Ectodermal cell (in vitro differentiated cells): ENCODE results near the gene MAML3.

Experiments used
- H3K27ac ChIP-seq: 2 replicates; pipeline ENCODE4 v1.7.0; 2013; ENCODE audit warnings: mild to moderate bottlenecking, low read depth, low read length; ENCODE audit not compliant: insufficient read depth, poor library complexity, severe bottlenecking
- H3K27me3 ChIP-seq: 2 replicates; pipeline ENCODE4 v1.7.0; 2013; ENCODE audit warnings: mild to moderate bottlenecking, low read length; ENCODE audit not compliant: insufficient read depth, control insufficient read depth, poor library complexity, severe bottlenecking
- H3K36me3 ChIP-seq: one replicate; pipeline ENCODE4 v1.7.0; 2013; ENCODE audit warnings: low read length; ENCODE audit not compliant: control insufficient read depth, insufficient read depth
- H3K4me1 ChIP-seq: one replicate; pipeline ENCODE4 v1.7.0; 2013; ENCODE audit warnings: low read length; ENCODE audit not compliant: control insufficient read depth, insufficient read depth
- H3K4me3 ChIP-seq: 2 replicates; pipeline ENCODE4 v1.7.0; 2013; ENCODE audit warnings: low read depth, low read length, control low read depth; ENCODE audit not compliant: insufficient read depth
- H3K9me3 ChIP-seq: 2 replicates; pipeline ENCODE4 v1.7.0; 2013; ENCODE audit warnings: mild to moderate bottlenecking, low read length, moderate library complexity; ENCODE audit not compliant: control insufficient read depth
- WGBS, 2 experiments: methylation state at CpG; one replicate each; pipeline ENCODE4 v1.1.7; 2013; ENCODE audit warnings: missing lambda C conversion rate in 2 of 2; 5-methylcytosine and 5-hydroxymethylcytosine counted together

The MAML3 gene

GRCh38 chr4:140052050-140052449, 101.9 kb downstream of the MAML3 start:
- no peak overlapping the region for H3K4me3 ChIP-seq
- peaks cover 36% of the 10 kb centered on the region for H3K4me1 ChIP-seq
- no peaks in the 10 kb centered on the region for H3K36me3 ChIP-seq
- 52 to 80% methylated on average over 1 to 2 of the region's 3 CpGs for WGBS, 2 experiments
- no peaks in the 10 kb centered on the region for H3K27me3 ChIP-seq
- no peak overlapping the region for H3K27ac ChIP-seq
- no peaks in the 10 kb centered on the region for H3K9me3 ChIP-seq

DNA sequence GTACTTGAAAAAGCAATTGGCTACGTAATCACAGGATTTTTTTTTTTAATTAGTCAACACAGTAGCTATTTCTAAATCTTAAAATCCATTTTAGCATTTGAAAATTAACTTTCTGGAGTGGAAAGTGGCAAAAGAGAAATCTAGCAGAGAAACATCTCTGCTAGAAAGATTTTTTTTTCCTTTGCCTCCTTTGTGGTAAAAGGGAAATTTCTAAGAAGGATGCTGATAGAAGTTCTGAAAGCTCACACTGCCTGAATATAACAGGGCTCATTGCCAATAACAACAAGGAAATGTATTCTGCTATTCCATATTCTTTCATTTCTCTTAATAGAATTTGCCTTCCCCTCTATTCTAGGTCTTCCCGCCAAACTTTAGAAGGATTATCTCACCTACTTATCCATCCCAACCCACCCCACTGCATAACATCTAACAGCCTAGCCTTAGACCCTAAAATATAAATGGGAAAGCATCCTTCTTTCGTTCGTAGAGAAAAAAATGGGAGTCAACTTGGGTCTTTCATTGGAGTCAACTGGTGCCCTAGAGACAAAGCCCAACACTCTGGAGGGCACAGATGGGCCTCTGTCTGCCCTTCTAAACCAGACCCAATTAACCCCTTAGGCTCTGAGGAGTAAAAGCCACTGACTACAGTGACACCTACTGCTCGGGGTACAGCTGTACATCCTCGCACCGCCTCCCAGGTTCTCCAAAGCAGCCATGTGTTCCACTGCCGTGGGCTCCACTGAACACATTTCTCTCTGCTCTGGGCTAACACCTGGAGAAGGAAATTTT, 103.9 kb downstream of the MAML3 start:
- H3K9me3 ChIP-seq = no peaks in the 10 kb centered on the region
- no peak overlapping the region for H3K4me3 ChIP-seq
- H3K27ac ChIP-seq = peak overlapping the region; percentile 58
- H3K36me3 ChIP-seq = no peaks in the 10 kb centered on the region
- peaks cover 49% of the 10 kb centered on the region for H3K4me1 ChIP-seq
- 49 to 52% methylated on average over 7 of the region's 8 CpGs for WGBS, 2 experiments
- no peaks in the 10 kb centered on the region for H3K27me3 ChIP-seq

DNA sequence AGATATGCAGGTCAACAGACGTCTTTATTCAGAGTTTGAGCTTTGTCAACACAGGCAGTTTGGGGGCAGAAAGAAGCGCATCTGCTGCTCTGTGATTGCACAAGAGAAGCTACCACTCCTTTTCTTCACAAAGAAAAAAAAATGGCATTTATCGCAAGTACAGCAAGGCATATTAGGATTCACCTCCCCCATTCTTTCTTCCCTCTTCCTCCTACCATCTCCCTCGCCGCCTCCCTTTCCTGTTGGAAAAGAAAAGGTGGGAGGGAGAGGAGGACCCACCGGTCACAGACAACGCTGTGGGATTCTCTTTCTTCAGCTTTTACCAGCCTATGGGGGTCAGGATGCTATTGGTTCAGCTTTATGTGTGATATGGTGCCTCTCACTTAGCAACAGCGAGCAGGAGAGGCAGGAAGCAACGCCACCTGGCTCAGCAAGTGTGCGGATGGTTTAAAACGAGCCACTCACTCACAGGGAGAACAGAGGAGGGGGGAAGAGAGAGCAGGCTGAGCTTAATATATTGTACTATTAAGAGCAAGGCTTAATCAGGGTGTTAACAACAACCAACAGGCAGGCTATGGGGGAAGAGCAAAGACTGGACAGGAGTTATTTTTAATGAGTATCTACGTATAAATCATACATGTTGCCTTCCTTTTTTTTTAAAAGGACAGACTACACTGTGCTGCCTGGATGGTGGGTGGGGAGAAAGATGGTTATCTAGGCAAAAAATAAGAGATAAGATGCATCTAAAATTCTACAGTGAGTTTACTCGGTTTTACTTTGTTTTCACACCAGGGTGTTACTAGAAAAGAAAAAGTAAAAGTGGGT, 104.7 kb downstream of the MAML3 start:
- 9 to 11% methylated on average over 12 to 13 of the region's 13 CpGs for WGBS, 2 experiments
- no peaks in the 10 kb centered on the region for H3K27me3 ChIP-seq
- no peaks in the 10 kb centered on the region for H3K9me3 ChIP-seq
- peak overlapping the region; percentile 58 for H3K27ac ChIP-seq
- no peaks in the 10 kb centered on the region for H3K36me3 ChIP-seq
- peaks cover 49% of the 10 kb centered on the region for H3K4me1 ChIP-seq
- no peak overlapping the region for H3K4me3 ChIP-seq

- H3K4me1 ChIP-seq = peaks cover 49% of the 10 kb centered on the region
These were observed 105.5 kb downstream of the MAML3 start for GRCh38 chr4:140048419-140048995.

DNA sequence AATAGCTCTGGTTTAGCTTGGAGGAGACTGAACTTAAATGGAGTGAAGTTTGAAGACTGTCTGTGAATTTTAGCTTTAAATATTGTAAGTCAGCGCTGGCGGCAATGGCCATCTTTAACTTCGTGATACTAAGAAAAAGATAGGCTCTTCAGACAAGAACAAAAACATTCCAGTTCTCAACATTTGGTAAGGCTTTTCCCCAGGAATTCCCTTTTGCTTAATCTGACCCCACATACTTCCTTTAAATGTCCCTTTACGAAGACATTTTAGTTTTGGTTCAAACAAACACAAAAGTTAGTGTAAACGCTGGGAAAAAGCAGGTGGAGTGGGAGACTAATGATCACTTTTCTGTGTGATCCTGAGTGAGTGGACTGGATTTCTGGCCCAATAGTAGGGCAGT, 106.2 kb downstream of the MAML3 start:
- Histone ChIP-seq H3K4me3 (no peak overlapping the region), H3K9me3 (no peaks in the 10 kb centered on the region), H3K4me1 (peaks cover 49% of the 10 kb centered on the region), H3K27ac (no peak overlapping the region), H3K36me3 (no peaks in the 10 kb centered on the region), H3K27me3 (no peaks in the 10 kb centered on the region)
- WGBS, 2 experiments = 81 to 87% methylated on average over 5 of the region's 5 CpGs

More at GRCh38 chr4:140048419-140048995, 105.5 kb downstream of the MAML3 start:
- peak overlapping the region; percentile 58 for H3K27ac ChIP-seq
- H3K4me3 ChIP-seq = no peak overlapping the region
- no peaks in the 10 kb centered on the region for H3K27me3 ChIP-seq
- 69 to 76% methylated on average over 4 of the region's 4 CpGs for WGBS, 2 experiments
- H3K9me3 ChIP-seq = no peaks in the 10 kb centered on the region
- no peaks in the 10 kb centered on the region for H3K36me3 ChIP-seq

GRCh38 chr4:140047017-140047640, 106.9 kb downstream of the MAML3 start:
- peaks cover 49% of the 10 kb centered on the region for H3K4me1 ChIP-seq

GRCh38 chr4:140046543-140046942, 107.4 kb downstream of the MAML3 start:
- WGBS, 2 experiments = 44 to 52% methylated on average over 6 of the region's 6 CpGs
- Histone ChIP-seq H3K27ac (peak overlapping the region; percentile 17), H3K4me1 (peaks cover 49% of the 10 kb centered on the region)

More at GRCh38 chr4:140047017-140047640, 106.9 kb downstream of the MAML3 start:
- Histone ChIP-seq H3K27me3 (no peaks in the 10 kb centered on the region), H3K4me3 (no peak overlapping the region), H3K27ac (peak overlapping the region; percentile 17), H3K36me3 (no peaks in the 10 kb centered on the region), H3K9me3 (no peaks in the 10 kb centered on the region)
- 67 to 72% methylated on average over 17 of the region's 17 CpGs for WGBS, 2 experiments

GRCh38 chr4:140046016-140046415, 108.0 kb downstream of the MAML3 start:
- H3K4me1 ChIP-seq = peaks cover 49% of the 10 kb centered on the region
- no peak overlapping the region for H3K4me3 ChIP-seq

More at GRCh38 chr4:140046543-140046942, 107.4 kb downstream of the MAML3 start:
- no peaks in the 10 kb centered on the region for H3K9me3 ChIP-seq
- no peaks in the 10 kb centered on the region for H3K27me3 ChIP-seq
- H3K36me3 ChIP-seq = no peaks in the 10 kb centered on the region
- no peak overlapping the region for H3K4me3 ChIP-seq

GRCh38 chr4:140044337-140044902, 109.6 kb downstream of the MAML3 start:
- H3K4me1 ChIP-seq = peaks cover 36% of the 10 kb centered on the region
- H3K4me3 ChIP-seq = no peak overlapping the region
- WGBS, 2 experiments = 93 to 94% methylated on average over 8 of the region's 8 CpGs
- H3K36me3 ChIP-seq = no peaks in the 10 kb centered on the region
- H3K9me3 ChIP-seq = no peaks in the 10 kb centered on the region
- no peak overlapping the region for H3K27ac ChIP-seq
- no peaks in the 10 kb centered on the region for H3K27me3 ChIP-seq

More at GRCh38 chr4:140046016-140046415, 108.0 kb downstream of the MAML3 start:
- 90 to 94% methylated on average over 3 of the region's 3 CpGs for WGBS, 2 experiments
- Histone ChIP-seq H3K27ac (peak overlapping the region; percentile 17), H3K27me3 (no peaks in the 10 kb centered on the region), H3K9me3 (no peaks in the 10 kb centered on the region), H3K36me3 (no peaks in the 10 kb centered on the region)
